CMK (cell line): ENCODE data around the gene ANKRD24.
"Not testable (repeated sequence)": the region's sequence is repeated elsewhere in the genome, so short reads cannot be mapped to it uniquely, and the experiment has no call there.

Experiments
- DNase-seq: peaks from one replicate; pipeline ENCODE4 v3.0.0-alpha.2; 2010; ENCODE audit warnings: low read depth

ANKRD24 gene

GRCh38 chr19:4230237-4230636 is 47.7 kb downstream of the ANKRD24 start:
- not testable (repeated sequence) for DNase-seq

GRCh38 chr19:4231521-4231920 is 49.0 kb downstream of the ANKRD24 start:
- not testable (repeated sequence) for DNase-seq

- DNase-seq, result not testable (repeated sequence)
Observed at GRCh38 chr19:4232139-4232538, 49.6 kb downstream of the ANKRD24 start.

GRCh38 chr19:4232614-4233281 is 50.3 kb downstream of the ANKRD24 start:
- no peak for DNase-seq

GRCh38 chr19:4233282-4233853 is 50.9 kb downstream of the ANKRD24 start:
- no peak for DNase-seq

- DNase-seq, result no peak
Observed at GRCh38 chr19:4234142-4234861, 51.8 kb downstream of the ANKRD24 start.

- no peak for DNase-seq
Observed at GRCh38 chr19:4234862-4235201, 52.3 kb downstream of the ANKRD24 start.

- not testable (repeated sequence) for DNase-seq
Observed at GRCh38 chr19:4237510-4237909, 55.0 kb downstream of the ANKRD24 start.

- DNase-seq, result no peak
Observed at GRCh38 chr19:4238831-4239230, 56.3 kb downstream of the ANKRD24 start.

- DNase-seq, result no peak
Observed at GRCh38 chr19:4241824-4242430, 59.4 kb downstream of the ANKRD24 start.

GRCh38 chr19:4245938-4246337 is 63.4 kb downstream of the ANKRD24 start:
- DNase-seq, result not testable (repeated sequence)

GRCh38 chr19:4246767-4247593 is 64.5 kb downstream of the ANKRD24 start, which contains the start of gene YJU2:
Gene YJU2, plus strand, starts transcription at chr19:4247080. Its CDS starts 67 bp downstream, at chr19:4247147.
- peak; percentile 97 for DNase-seq

GRCh38 chr19:4256563-4256962 is 74.1 kb downstream of the ANKRD24 start:
- DNase-seq, result no peak

- no peak for DNase-seq
Observed at GRCh38 chr19:4257025-4257424, 74.5 kb downstream of the ANKRD24 start.

GRCh38 chr19:4258181-4258580 is 75.7 kb downstream of the ANKRD24 start:
- no peak for DNase-seq

- no peak for DNase-seq
Observed at GRCh38 chr19:4260613-4261191, 78.2 kb downstream of the ANKRD24 start.

- DNase-seq, result no peak
Observed at GRCh38 chr19:4264812-4265211, 82.3 kb downstream of the ANKRD24 start.

- DNase-seq, result no peak
Observed at GRCh38 chr19:4266253-4267000, 83.9 kb downstream of the ANKRD24 start.

- peak; percentile 70 for DNase-seq
Observed at GRCh38 chr19:4267101-4267900, 84.8 kb downstream of the ANKRD24 start.
